IMR-90 (cell line): ENCODE data around the gene MAN2A2. TPM values are rescaled to one million over a fixed set of nuclear protein-coding genes. Genes with fewer than 3 reads are reported as not detected.

Experiments
- ATAC-seq: fragments of 200-7000 bp; cut with Tn5 transposase; 2 replicates; pipeline ENCODE4 v1.9.1; 2020; ENCODE audit warnings: low read depth, mild to moderate bottlenecking, moderate library complexity
- BruUV-seq: library from RNA; stranded (reverse); fragments of 400-500 nt; replicated peaks from 2 replicates; lab custom pipeline; 2021; lab: Mats Ljungman, UMichigan
- CTCF ChIA-PET: fragments of 300-600 bp; formaldehyde crosslinking; extraction: SDS; loops from one replicate; lab custom pipeline; 2021; ENCODE audit warnings: antibody characterized with exemption; lab: Yijun Ruan, JAX
- POLR2A ChIA-PET: fragments of 300-600 bp; sonication (Branson Sonifier 250); formaldehyde crosslinking; loops from one replicate; lab custom pipeline; 2022; ENCODE audit warnings: antibody characterized with exemption; ENCODE audit not compliant: unreplicated experiment; lab: Charles Lee
- DNase-seq: peaks from one replicate; pipeline ENCODE4 v3.0.0; 2013
- H2AFZ ChIP-seq: replicated peaks from 2 replicates; pipeline ENCODE3; 2013; ENCODE audit warnings: low read length, mild to moderate bottlenecking; ENCODE audit not compliant: poor library complexity
- H2AK5ac ChIP-seq: 2 replicates; pipeline ENCODE4 v1.6.1; 2013; ENCODE audit warnings: low read depth, low read length, inconsistent platforms
- H2AK9ac ChIP-seq: replicated peaks from 2 replicates; pipeline ENCODE3; 2013; ENCODE audit warnings: mild to moderate bottlenecking, low read depth, low read length, moderate library complexity; ENCODE audit not compliant: poor library complexity
- H2BK120ac ChIP-seq: 2 replicates; pipeline ENCODE4 v1.6.1; 2013; ENCODE audit warnings: low read depth, low read length, inconsistent platforms
- H2BK15ac ChIP-seq: 3 replicates; pipeline ENCODE4 v1.6.1; 2013; ENCODE audit warnings: low read depth, low read length, inconsistent platforms
- H2BK20ac ChIP-seq: 2 replicates; pipeline ENCODE4 v1.6.1; 2013; ENCODE audit warnings: low read depth, mild to moderate bottlenecking, inconsistent platforms, low read length, moderate library complexity
- H2BK5ac ChIP-seq: 2 replicates; pipeline ENCODE4 v1.6.1; 2013; ENCODE audit warnings: mild to moderate bottlenecking, low read depth, low read length, inconsistent platforms; ENCODE audit not compliant: poor library complexity, severe bottlenecking
- H3K14ac ChIP-seq: replicated peaks from 2 replicates; pipeline ENCODE4 v1.6.1; 2013; ENCODE audit warnings: low read depth, low read length, inconsistent platforms
- H3K18ac ChIP-seq: 2 replicates; pipeline ENCODE4 v1.6.1; 2013; ENCODE audit warnings: low read depth, low read length, control low read depth
- H3K23ac ChIP-seq: 2 replicates; pipeline ENCODE4 v1.6.1; 2013; ENCODE audit warnings: low read depth, low read length, inconsistent platforms
- H3K27ac ChIP-seq: 2 replicates; pipeline ENCODE4 v1.5.1; 2013; ENCODE audit warnings: mild to moderate bottlenecking, control low read depth, low read length; ENCODE audit not compliant: insufficient read depth
- H3K27me3 ChIP-seq: 2 replicates; pipeline ENCODE4 v1.6.1; 2013; ENCODE audit warnings: low read length; ENCODE audit not compliant: control insufficient read depth, insufficient read depth
- H3K36me3 ChIP-seq: 2 replicates; pipeline ENCODE4 v1.6.1; 2013; ENCODE audit warnings: low read length, mixed read lengths; ENCODE audit not compliant: control insufficient read depth, insufficient read depth
- H3K4ac ChIP-seq: 2 replicates; pipeline ENCODE4 v1.6.1; 2013; ENCODE audit warnings: low read depth, low read length, inconsistent platforms
- H3K4me1 ChIP-seq: 2 replicates; pipeline ENCODE4 v1.6.1; 2013; ENCODE audit warnings: low read length, mixed read lengths; ENCODE audit not compliant: control insufficient read depth, insufficient read depth
- H3K4me2 ChIP-seq: 2 replicates; pipeline ENCODE4 v1.6.1; 2013; ENCODE audit warnings: low read depth, mild to moderate bottlenecking, control low read depth, low read length, moderate library complexity
- H3K4me3 ChIP-seq: 2 replicates; pipeline ENCODE4 v1.5.1; 2013; ENCODE audit warnings: low read depth, mild to moderate bottlenecking, control low read depth, low read length, moderate library complexity; ENCODE audit not compliant: insufficient read depth
- H3K56ac ChIP-seq: 2 replicates; pipeline ENCODE4 v1.6.1; 2013; ENCODE audit warnings: low read length, inconsistent platforms; ENCODE audit not compliant: insufficient read depth; ENCODE audit errors: extremely low read depth
- H3K79me1 ChIP-seq, 2 experiments: 2 replicates each; pipeline ENCODE4 v1.6.1; 2013; ENCODE audit warnings: low read length in 2 of 2, inconsistent platforms in 1 of 2, low read depth in 1 of 2
- H3K9ac ChIP-seq: 2 replicates; pipeline ENCODE4 v1.6.1; 2013; ENCODE audit warnings: low read depth, low read length, control low read depth
- H3K9me1 ChIP-seq: 2 replicates; pipeline ENCODE4 v1.6.1; 2013; ENCODE audit warnings: low read length, inconsistent platforms; ENCODE audit not compliant: insufficient read depth
- H3K9me3 ChIP-seq: 2 replicates; pipeline ENCODE4 v1.6.1; 2013; ENCODE audit warnings: low read length; ENCODE audit not compliant: control insufficient read depth, insufficient read depth
- H4K20me1 ChIP-seq: 2 replicates; pipeline ENCODE4 v1.6.1; 2013; ENCODE audit warnings: low read length, inconsistent platforms; ENCODE audit not compliant: insufficient read depth
- H4K5ac ChIP-seq: 2 replicates; pipeline ENCODE4 v1.6.1; 2013; ENCODE audit warnings: mild to moderate bottlenecking, low read depth, low read length, control low read depth
- H4K8ac ChIP-seq, 2 experiments: 2 replicates each; pipeline ENCODE4 v1.6.1; 2013; ENCODE audit warnings: low read depth in 2 of 2, low read length in 2 of 2, control low read depth in 1 of 2, inconsistent platforms in 1 of 2
- H4K91ac ChIP-seq: 2 replicates; pipeline ENCODE4 v1.6.1; 2013; ENCODE audit warnings: low read depth, low read length, inconsistent platforms; ENCODE audit not compliant: insufficient read depth
- CEBPB ChIP-seq: IDR thresholded peaks from 2 replicates; pipeline ENCODE4 v1.6.1; 2012; ENCODE audit warnings: low read depth, low read length, improper control_type of control experiment
- CTCF ChIP-seq: conservative IDR thresholded peaks from 2 replicates; pipeline ENCODE4 v1.5.1; 2012; ENCODE audit warnings: mild to moderate bottlenecking, low read depth, low read length, improper control_type of control experiment
- MAFK ChIP-seq: IDR thresholded peaks from 2 replicates; pipeline ENCODE4 v1.6.1; 2012; ENCODE audit warnings: low read depth, low read length, improper control_type of control experiment
- MAZ ChIP-seq: IDR thresholded peaks from 2 replicates; pipeline ENCODE4 v1.6.1; 2012; ENCODE audit warnings: low read depth, mild to moderate bottlenecking, low read length, improper control_type of control experiment, moderate library complexity, borderline replicate concordance
- MXI1 ChIP-seq: IDR thresholded peaks from 2 replicates; pipeline ENCODE4 v1.6.1; 2012; ENCODE audit warnings: low read depth, mild to moderate bottlenecking, low read length, moderate library complexity, borderline replicate concordance
- NFE2L2 ChIP-seq: fragments of 150-350 bp; IDR thresholded peaks from 2 replicates; pipeline ENCODE4 v1.6.1; 2016; ENCODE audit warnings: low read depth, mild to moderate bottlenecking, low read length
- RCOR1 ChIP-seq: IDR thresholded peaks from 2 replicates; pipeline ENCODE4 v1.6.1; 2012; ENCODE audit warnings: mild to moderate bottlenecking, low read length, improper control_type of control experiment; ENCODE audit not compliant: insufficient replicate concordance
- RFX5 ChIP-seq: IDR thresholded peaks from 2 replicates; pipeline ENCODE4 v1.8.0; 2012; ENCODE audit warnings: low read depth, mild to moderate bottlenecking, low read length, moderate library complexity
- SMC3 ChIP-seq: fragments of 150-350 bp; IDR thresholded peaks from 2 replicates; pipeline ENCODE4 v1.6.1; 2016; ENCODE audit warnings: low read depth, mild to moderate bottlenecking, antibody characterized with exemption, low read length, moderate library complexity
- WGBS, 2 experiments: methylation state at CpG; one replicate each; pipeline versions ENCODE4 v1.1.5 to v1.1.7; 2013; ENCODE audit warnings: missing lambda C conversion rate in 2 of 2; ENCODE audit not compliant: insufficient read length in 1 of 2; ENCODE audit errors: extremely low coverage in 2 of 2; 5-methylcytosine and 5-hydroxymethylcytosine counted together
- dilution Hi-C: fragments of 300-500 bp; cut with HindIII; formaldehyde crosslinking; loops from one replicate; pipeline ENCODE4 v1.14.3; 2018; ENCODE audit warnings: low sequenced_read_pairs; ENCODE audit not compliant: unreplicated experiment
- in situ Hi-C: fragments of 300-500 bp; cut with MboI; formaldehyde crosslinking; loops from 3 replicates; pipeline ENCODE4 v1.14.3; 2019; ENCODE audit warnings: low sequenced_read_pairs, inconsistent platforms, mixed read lengths
- intact Hi-C: fragments of 100-400 bp; cut with micrococcal nuclease; formaldehyde crosslinking; loops from 2 replicates; pipeline ENCODE4 v1.10.0; 2022
- polyA plus RNA-seq, 3 experiments: library from polyadenylated mRNA; depleted of rRNA; stranded (reverse); fragments of >200 nt; gene quantifications; 2 replicates each; pipeline ENCODE4 v1.2.3, GENCODE V29; 2012; ENCODE audit warnings: low replicate concordance in 1 of 3
- total RNA-seq: library from RNA; depleted of rRNA; stranded (reverse); fragments of >200 nt; gene quantifications from 2 replicates; pipeline ENCODE4 v1.2.3, GENCODE V29; 2012

The MAN2A2 gene
- total and polyA plus RNA-seq, 2 of the 4 experiments (the other 2 are of a cell fraction), result 3.4 to 52.5 TPM

GRCh38 chr15:90893175-90894090 is 9.7 kb upstream of the MAN2A2 start (continued):
- TF ChIP-seq RFX5, result no peak

GRCh38 chr15:90895571-90896117 is 7.5 kb upstream of the MAN2A2 start:
- BruUV-seq, result no TSS peak
- DNase-seq, result no peak
- H2AK5ac ChIP-seq, result no peak overlapping the region
- no peaks in the 10 kb centered on the region for H3K27me3 ChIP-seq
- intact Hi-C loops (no loop called here), dilution Hi-C loops (no loop called here), in situ Hi-C loops (loop anchor here (25.0 kb wide), 1 partner anchor 583 kb away; no protein-coding TSS in a partner anchor)
- no peak overlapping the region for H2BK5ac ChIP-seq
- no peak overlapping the region for H2BK15ac ChIP-seq
- no peak overlapping the region for H3K4me3 ChIP-seq
- H3K14ac ChIP-seq, result no peak overlapping the region
- H2BK120ac ChIP-seq, result no peak overlapping the region
- H2BK20ac ChIP-seq, result no peak overlapping the region
- H3K9me1 ChIP-seq, result peaks cover 3% of the 10 kb centered on the region; the same call in 1 of the 2 replicates
- no peak overlapping the region for H3K56ac ChIP-seq
- no peaks in the 10 kb centered on the region for H3K79me1 ChIP-seq
- H3K4me1 ChIP-seq, result no peaks in the 10 kb centered on the region
- CTCF ChIA-PET, result no interaction called here
- H3K9ac ChIP-seq, result no peak overlapping the region
- POLR2A ChIA-PET, result no interaction called here
- no peaks in the 10 kb centered on the region for H3K9me3 ChIP-seq
- no peak overlapping the region for H3K27ac ChIP-seq
- peak; percentile 49; the same call in 1 of the 2 replicates for ATAC-seq
- no peak overlapping the region for H3K18ac ChIP-seq
- 71% methylated on average over 6 of the region's 10 CpGs; no CpG with 5 or more reads in 1 of the 2 experiments for WGBS, 2 experiments
- H4K91ac ChIP-seq, result no peak overlapping the region
- no peak overlapping the region for H3K4ac ChIP-seq
- no peak overlapping the region for H4K5ac ChIP-seq
- H2AK9ac ChIP-seq, result peak overlapping the region; percentile 24
- H3K4me2 ChIP-seq, result no peak overlapping the region
- no peak overlapping the region for H4K8ac ChIP-seq
- no peak overlapping the region for H3K23ac ChIP-seq
- H4K20me1 ChIP-seq, result no peaks in the 10 kb centered on the region
- H3K36me3 ChIP-seq, result peaks cover 28% of the 10 kb centered on the region
- TF ChIP-seq MAZ (no peak), CEBPB (no peak), CTCF (no peak), SMC3 (no peak), NFE2L2 (no peak), MAFK (no peak), RCOR1 (no peak), MXI1 (no peak)
- H2AFZ ChIP-seq, result no peak overlapping the region
